ENCODE measurements around the gene NXT1.
"Not testable (repeated sequence)": the region's sequence is repeated elsewhere in the genome, so short reads cannot be mapped to it uniquely, and the experiment has no call there.

The NXT1 gene

DNA sequence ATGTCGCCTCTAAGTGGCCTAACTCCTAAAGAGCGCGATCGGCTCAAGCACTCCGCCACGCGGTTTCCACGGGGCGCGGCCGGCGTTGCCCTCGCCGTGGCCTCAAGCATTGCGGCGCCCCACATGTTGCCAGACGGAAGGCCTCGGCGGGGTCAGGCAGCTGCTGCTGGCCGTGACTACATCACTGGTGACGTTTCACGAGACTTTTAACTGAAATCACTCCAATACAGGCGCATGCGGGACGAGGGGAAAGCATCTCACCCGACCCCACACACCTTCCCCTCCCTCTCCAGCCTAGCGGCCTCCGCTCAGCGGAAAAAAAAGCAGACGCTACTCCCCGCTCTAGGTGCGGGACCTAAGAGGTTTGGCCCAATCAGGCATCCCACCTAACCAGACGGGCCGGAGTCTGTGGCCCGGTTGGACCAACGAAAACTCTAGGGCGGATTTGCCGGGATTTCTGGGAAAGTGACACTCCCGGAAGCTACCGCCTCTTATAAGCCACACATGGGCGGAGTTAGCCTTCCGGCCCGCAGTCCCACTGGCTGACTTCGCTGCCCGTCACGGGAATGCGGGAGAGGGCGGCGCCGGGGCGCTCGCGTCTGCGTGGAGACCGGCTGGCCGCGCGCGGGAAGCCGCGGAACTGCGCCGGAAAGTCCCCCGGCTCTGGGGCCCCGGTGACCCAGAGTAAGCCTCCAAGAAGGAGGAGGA, at the start of gene NXT1:
Gene NXT1 (plus strand): TSS at position 596 of the 708 bp plus-strand sequence. CDS start 3,251 bp downstream, outside the sequence.
- DNase-seq (ENCODE audit: low spot score), result peak; percentile 96

DNA sequence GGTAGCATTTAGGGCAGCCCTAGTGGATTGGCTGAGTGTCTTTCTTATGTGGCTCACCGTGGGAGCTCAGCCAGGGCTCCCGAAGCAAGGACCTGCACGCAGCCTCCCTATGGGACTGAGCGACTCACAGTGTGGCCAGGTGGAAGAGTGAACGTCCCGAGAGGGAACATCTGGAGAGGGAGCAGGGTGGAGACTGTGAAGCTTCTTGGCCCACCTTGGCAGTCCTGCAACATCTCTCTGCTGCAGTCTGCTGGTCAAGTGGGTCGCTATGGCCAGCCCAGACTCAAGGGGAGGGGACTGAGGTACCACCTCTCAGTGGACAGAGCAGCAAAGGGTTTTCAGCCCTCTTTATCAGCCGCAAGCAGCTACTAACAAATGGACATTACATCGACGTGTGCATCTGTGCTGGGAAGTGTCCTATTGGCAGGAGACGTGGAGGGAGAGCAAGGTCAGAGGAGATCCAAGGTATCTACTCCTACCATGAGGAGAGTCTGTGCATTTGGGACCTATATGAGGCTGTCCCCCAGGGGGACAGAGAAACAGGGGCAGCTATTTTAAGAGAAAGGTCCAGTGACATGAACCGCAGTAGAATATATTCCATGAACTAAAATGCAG, 49.0 kb upstream of the NXT1 start:
- no peak for DNase-seq (ENCODE audit: low spot score)

DNA sequence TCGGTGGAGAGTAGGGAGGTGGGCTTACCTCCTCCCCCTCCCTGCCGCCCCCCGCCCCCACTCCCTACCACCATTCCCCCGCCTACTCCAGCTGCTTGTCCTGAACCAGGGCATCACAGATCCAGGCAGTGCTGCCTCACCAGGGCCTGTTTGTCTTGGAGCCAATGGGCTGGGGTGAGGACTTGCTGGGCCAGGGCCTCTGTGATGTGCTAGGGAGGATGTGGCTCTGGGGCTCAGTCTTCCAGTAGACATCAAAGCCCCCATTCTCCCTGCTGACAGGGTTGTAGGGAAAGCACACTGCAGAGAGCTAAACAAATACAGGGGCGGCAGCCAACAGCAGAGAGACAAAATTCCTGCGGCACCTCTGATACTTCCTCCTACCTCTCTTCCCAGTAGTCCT, 48.2 kb upstream of the NXT1 start:
- no peak for DNase-seq (ENCODE audit: low spot score)

DNA sequence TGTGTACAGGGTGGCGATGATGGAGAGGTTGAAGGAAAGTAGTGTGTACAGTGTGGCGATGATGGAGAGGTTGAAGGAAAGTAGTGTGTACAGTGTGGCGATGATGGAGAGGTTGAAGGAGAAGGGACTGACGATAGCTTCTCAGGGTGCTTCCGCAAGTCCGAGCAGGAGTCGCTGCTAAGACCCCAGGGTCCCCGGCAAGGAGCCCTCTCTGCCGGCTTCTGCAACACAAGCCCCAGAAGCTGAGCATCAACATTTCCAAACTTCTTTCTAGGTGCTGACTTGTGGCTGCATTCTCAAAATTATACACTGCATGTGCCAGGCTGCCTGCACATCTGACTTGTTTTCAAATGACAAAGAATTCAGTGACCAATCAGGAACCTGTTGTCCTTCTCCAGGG, 47.8 kb upstream of the NXT1 start:
- no peak for DNase-seq (ENCODE audit: low spot score)

DNA sequence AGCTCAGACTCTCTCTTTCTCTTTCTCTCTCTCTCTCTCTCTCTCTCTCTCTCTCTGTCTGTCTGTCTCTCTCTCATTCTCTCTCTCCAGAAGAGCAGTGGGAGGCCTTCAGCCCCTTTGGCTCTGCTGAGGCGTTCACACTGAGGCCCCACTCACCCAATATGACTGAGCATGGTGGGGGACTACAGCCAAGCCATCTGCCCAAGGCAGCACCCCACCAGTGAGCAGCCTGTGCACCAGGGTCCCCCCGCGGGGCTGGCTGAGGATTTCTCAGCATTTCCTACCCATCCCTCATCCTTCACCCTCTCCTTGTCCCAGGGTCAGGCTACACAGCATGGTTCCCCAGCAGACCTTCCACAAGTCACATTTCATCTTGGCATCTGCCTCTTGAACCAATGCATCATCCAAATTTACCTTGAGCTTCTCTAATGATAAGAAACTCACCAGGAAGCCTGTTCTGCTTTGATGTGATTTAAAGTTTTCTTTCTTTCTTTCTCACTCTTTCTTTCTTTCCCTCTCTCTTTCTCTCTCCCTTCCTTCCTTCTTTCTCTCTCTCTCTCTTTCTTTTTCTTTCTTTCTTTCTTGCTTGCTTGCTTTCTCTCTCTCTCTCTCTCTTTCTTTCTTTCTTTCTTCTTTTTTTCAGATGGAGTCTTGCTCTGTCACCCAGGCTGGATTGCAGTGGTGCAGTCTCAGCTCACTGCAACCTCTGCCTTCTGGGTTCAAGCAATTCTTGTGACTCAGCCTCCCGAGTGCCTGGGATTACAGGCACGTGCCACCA, 47.1 kb upstream of the NXT1 start:
- DNase-seq (ENCODE audit: low spot score), result no peak

DNA sequence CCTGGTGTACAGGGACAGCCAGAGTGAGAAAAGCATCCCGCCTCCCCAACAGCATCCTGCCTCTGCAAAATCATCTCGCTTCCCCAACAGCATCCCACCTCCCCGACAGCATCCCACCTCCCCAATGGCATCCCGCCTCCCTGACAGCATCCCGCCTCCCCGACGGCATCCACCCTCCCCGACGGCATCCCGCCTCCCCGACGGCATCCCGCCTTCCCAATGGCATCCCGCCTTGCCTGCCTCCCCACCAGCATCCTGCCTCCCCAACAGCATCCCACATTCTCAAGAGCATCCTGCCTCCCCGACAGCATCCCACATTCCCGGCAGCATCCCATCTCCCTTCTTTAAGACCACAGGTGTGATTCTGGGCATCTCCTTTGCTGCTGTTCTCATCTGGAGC, 46.0 kb upstream of the NXT1 start:
- no peak for DNase-seq (ENCODE audit: low spot score)

DNA sequence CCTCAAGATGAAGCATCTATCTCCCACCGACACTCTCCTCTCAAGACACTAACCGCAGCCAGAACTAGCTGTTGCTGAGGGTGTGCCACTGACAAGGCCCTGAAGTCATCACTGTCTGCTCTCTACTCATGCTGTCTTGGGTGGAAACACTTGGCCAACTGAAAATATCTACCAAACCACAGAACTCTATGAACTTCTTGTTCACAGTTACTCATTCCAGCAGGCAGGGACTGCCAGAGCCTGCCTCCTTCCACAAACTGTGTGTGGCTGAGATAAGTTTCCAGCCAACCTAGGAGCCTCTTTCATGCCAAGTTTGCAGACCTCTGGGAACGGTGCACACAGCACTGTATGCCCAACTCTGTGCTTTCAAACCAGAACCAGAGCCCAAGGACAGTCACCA, 45.5 kb upstream of the NXT1 start:
- no peak for DNase-seq (ENCODE audit: low spot score)

DNA sequence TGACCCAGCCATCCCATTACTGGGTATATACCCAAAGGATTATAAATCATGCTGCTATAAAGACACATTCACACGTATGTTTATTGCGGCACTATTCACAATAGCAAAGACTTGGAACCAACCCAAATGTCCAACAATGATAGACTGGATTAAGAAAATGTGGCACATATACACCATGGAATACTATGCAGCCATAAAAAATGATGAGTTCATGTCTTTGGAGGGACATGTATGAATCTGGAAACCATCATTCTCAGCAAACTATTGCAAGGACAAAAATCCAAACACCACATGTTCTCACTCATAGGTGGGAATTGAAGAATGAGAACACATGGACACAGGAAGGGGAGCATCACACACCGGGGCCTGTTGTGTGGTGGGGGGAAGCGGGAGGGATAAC, 43.2 kb upstream of the NXT1 start:
- not testable (repeated sequence) for DNase-seq (ENCODE audit: low spot score)

DNA sequence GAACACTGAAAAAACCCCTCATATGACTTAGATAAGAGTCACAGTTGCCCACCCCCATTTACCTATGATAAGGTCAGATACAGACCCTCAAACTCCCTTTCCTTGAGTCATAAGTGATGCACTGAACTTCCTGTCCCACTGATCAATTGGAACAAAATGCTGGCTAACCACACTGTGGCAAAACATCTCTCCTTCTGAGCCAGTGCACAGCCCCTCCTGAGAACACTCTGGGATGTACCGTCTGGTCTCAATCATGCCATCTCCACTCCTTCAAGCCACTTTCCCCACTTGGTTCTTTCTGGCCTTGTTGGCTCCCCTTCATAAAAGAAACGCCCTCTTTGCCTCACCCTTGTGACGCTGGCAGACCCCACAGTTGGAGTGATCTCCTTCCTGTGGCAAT, 42.6 kb upstream of the NXT1 start:
- DNase-seq (ENCODE audit: low spot score), result no peak

DNA sequence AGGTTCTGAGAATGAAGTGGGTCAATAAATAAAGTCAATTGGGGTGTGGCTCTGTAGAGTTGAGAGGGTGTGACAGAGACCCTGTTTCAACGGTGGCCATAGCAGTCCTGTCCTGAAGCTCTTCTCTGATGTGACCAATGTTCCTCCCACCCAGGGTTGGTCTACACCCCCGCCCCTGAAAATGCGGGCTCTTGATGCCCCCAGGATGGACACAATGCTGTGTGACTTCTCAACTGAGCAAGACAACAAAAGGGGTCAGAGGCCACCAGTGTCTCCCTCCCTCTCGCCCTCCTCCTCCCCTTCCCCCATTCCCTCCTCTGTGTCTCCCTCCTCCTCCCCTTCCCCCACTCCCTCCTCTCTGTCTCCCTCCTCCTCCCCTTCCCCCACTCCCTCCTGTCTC, 41.7 kb upstream of the NXT1 start:
- DNase-seq (ENCODE audit: low spot score), result no peak

DNA sequence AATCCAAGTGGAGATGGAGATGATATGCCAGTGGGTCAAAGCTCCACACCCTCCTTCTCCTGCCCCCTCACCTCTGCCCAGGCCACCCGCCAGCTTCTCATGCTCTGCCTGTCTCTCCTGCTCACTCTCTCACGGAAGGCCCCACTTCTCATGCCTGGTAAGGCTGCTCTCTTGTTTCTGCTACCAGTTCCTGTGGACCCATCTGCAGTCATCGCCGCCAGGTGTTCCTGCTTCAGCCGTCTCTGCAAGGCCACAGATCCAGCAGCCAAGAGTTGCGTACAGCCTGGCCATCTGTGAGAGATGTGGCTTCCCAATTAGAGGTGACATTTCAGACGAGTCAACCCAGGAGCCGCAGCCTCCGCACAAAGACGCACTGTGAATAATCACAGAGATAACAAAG, 40.8 kb upstream of the NXT1 start:
- no peak for DNase-seq (ENCODE audit: low spot score)

DNA sequence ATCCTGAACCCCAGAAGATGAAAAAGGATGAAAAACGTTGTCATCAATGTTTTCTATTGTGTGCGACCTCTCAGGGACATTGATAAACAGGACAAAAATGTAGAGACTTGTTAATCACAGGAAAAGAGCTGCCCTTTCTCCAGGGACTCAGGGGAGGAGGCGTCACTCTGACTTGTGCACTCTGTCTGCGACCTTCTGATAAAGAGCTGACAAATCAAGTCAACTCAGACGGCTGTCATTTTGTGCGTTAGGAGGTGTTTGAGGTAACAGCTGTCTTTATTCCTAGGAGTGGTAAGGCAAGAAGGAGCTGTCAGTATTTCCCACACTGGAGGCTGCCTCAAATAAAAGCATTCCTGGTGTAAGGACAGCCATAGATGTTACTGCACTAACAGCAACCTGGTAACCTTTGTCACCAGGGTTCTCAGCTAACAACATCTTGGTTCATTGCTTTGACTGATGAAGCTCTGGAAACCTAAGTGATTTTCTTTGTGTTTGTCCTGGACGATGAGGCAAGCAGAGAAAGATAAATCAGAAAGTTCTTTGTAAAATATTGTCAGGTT, 38.6 kb upstream of the NXT1 start:
- DNase-seq (ENCODE audit: low spot score), result no peak

DNA sequence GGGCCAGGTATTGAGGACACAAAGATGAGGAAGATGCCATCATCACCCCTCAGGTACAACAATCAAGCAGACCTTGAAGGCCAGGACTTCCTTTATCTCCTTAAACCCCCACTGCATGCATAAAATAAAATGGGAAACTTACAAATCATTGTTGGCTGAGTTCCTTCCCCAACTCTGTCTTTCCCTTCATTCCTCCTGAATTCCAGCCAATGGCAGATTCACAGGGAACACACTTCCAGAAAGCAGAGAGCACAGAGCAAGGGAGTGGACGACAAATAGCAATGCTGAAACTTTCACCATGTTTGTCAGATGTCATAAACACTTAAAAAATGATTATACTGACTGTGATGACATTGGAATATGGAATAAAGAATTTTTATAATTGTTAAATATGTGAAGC, 37.3 kb upstream of the NXT1 start:
- no peak for DNase-seq (ENCODE audit: low spot score)

DNA sequence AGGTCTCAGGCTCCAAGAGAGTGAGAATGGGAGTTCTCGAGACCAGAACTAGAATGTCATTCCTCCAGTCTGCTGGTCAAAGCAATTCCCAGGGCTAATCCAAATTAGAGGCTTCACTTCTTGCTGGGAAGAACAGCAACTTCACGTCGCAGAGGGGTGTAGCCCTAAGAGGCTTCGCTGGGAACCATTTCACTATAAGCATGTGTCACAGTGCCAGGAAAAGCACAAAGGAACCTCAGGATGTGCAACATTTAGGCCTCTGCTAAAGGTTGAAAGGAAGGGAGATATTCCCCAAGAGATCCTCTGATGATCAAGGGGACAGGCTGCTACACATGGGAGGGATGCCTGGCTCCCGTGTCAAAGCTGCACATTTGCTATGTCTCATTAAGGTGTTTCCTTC, 35.9 kb upstream of the NXT1 start:
- no peak for DNase-seq (ENCODE audit: low spot score)

DNA sequence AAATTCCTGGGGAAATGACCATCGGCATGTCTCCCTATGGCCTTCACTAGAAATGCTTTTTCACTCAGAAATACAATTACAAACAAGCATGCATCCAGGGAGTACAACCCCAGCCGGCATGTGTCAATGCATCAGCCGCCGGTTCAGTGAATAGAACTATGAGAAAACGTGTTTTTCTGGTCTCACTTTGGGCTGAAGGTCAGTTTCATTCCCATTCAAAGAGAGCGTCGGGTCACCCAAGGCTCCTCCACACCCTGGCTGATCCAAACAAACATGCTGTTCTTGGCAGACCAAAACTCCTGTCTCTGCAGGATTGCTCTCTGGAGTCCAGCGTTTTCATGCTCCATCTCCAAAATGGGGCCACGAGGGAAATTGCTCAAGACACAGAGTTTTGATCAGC, 35.5 kb upstream of the NXT1 start:
- DNase-seq (ENCODE audit: low spot score), result no peak

DNA sequence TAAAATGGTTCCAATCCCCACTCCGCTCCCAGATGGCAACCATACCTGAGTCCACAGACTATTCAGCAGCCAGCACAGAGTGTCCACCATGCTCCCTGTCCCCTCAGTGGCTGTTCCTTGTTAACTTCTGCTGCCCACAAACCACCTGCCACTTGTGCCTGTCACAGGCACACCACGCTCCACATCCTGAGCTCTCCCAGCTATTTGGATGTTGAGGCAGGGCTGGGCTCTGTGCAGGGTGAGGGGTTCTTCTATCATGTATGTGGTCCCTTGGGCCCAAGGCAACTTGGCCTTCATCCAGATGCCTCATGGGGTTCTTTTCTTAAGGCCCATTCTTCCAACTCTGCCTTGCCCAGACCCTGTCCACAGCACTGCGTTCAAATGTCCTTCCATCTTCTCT, 34.0 kb upstream of the NXT1 start:
- no peak for DNase-seq (ENCODE audit: low spot score)

DNA sequence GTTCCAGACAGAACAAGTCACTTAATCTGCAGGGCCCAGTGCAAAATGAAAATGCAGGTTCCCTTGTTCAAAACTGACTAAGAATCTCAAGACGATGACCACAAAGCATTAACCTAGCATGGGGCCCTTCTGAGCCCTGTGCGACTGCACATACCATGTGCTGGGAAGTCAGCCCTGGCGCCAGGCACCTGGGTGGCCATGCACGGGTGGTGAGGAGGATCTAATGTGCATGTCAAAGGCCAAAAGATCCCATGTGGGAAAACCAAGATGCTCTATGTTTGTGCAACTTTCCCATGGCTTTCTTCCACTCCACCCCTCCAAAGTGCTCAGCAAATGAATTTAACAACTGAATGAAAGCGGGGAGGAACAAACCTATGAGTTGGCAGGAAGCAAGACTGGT, 33.5 kb upstream of the NXT1 start:
- DNase-seq (ENCODE audit: low spot score), result no peak

DNA sequence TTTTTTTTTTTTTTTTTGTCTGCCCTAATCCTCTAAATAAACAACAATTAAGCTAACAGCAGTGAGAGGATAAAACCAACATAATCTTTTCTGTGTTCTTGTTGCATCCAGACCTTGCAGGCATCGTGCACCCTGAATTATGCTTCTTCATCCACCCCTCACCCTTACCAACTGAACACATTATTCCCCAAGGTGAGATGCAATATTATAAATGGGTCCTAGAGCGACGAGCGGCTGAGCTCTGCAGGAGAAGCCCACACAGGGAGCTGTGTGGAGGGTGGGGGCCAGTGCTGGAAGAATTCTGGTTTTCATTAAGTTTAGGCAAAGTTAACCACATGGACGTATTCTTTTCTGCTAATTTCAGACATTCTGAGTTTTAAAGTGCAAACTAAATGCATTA, 32.2 kb upstream of the NXT1 start:
- DNase-seq (ENCODE audit: low spot score), result no peak

DNA sequence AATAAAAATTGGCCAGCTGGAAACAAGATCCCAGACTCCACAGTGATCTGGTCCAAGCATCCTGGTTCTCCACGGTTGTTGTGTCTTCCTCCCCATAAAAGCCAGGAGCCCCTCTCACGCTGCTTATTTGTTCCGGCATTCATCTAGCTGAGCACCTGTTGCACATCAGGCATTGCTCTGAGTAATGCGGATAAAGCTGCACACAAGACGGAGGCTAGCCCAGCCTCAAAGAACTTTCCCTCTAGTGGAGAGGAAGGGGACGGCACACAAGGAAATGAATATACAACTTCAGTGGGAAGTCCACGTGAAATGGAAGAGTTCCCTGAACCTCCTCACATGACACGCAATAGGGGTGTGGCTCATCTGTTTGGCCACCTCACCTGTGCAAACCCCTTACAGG, 30.3 kb upstream of the NXT1 start:
- DNase-seq (ENCODE audit: low spot score), result peak; percentile 28

DNA sequence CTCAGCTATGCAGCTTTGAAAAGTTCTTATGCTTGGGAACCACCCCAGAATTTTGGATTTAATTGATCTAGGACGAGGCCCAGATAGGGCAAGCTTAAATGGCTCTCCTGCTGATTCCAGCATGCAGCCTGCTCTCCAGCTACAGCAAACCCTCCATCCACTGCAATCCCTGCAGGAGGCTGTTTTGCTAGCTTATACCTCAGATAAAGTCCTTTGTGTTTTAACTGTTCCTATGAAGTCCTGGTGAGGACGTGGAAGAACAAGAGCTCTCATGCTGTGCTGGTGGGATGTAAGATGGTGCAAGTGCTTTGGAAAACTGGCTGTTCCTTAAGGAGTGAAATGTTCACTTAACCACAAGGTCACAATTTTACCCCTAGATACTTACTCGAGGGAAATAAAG, 25.5 kb upstream of the NXT1 start:
- DNase-seq (ENCODE audit: low spot score), result no peak

DNA sequence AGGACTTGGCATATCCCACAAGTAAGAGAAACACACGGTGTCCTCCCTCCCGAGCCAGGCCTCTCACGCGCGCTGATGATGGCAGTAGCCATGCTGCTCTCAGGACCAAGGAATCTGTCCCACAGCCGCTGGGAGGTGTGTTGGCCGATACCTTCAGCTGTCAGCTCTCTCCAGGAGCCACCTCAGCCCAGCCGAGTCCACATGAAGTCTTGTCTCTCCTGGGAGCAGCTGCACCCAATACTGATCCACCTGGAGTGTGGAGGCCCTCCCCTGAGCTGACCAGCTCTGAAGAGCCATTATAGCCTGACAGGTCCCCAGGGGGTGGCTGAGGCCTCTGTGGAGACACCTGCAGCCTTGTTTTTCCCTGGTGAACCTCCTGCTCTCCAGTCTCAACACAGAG, 23.8 kb upstream of the NXT1 start:
- no peak for DNase-seq (ENCODE audit: low spot score)

DNA sequence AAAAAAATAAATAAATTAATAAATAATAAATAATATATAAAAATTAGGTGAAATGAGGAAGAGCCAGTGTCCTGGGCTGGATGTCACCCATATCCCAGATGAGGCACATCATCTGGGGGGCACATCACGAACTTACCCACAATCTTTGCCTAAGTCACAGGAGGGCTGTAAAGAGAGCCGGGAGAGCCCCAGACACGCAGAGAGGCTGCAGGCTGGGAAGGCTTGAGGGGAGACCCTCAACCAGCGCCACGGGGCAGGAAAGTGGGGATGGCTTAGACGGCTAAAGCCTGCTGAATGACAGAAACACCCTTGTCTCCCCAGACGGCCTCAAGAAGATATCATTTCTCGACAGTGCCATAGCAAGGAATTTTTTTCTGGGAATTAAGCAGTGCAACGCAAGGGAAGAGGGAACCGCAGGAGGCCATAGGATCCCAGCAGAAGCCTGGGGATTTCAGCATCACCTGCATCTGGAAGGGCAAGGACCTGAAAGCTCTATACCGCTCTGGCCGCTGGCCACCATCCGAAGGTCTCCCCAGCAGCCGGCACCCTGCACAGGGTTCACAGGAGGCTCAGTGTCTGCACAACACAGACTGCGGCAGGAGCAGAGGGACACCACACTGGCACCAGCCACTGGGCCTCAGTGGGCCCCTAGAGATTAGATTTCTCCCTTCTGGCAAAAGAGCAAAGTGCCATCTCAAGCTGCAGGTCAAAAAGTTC, 22.8 kb upstream of the NXT1 start:
- no peak for DNase-seq (ENCODE audit: low spot score)
